Cardiac muscle cell (in vitro differentiated cells and primary cell): ENCODE results near the gene NDFIP2. TPM values are rescaled to one million over a fixed set of nuclear protein-coding genes. Genes with fewer than 3 reads are reported as not detected.

Experiments used
- DNase-seq, 2 donors: peaks; one replicate each; pipeline versions ENCODE4 v3.0.0 to v3.0.0-alpha.2; 2010 to 2017; ENCODE audit warnings: low read depth in 1 of 2, low spot score in 1 of 2
- H3K27ac ChIP-seq: fragments of 200-600 bp; sonication (generic); 2 replicates; pipeline ENCODE4 v1.5.1; 2016
- H3K27me3 ChIP-seq: fragments of 200-600 bp; sonication (generic); 2 replicates; pipeline ENCODE4 v1.6.0; 2016; ENCODE audit warnings: control low read depth
- H3K36me3 ChIP-seq: fragments of 200-600 bp; sonication (generic); 2 replicates; pipeline ENCODE4 v1.5.1; 2016; ENCODE audit warnings: control low read depth
- H3K4me1 ChIP-seq: fragments of 200-600 bp; sonication (generic); 2 replicates; pipeline ENCODE4 v1.8.1; 2017; ENCODE audit warnings: low read depth, mild to moderate bottlenecking, mixed run types
- H3K4me3 ChIP-seq: fragments of 200-600 bp; sonication (generic); 2 replicates; pipeline ENCODE4 v1.5.1; 2016; ENCODE audit warnings: mild to moderate bottlenecking
- H3K9me3 ChIP-seq: fragments of 200-600 bp; sonication (generic); 2 replicates; pipeline ENCODE4 v1.5.1; 2017; ENCODE audit warnings: low read depth, mild to moderate bottlenecking, control low read depth
- polyA plus RNA-seq: library from polyadenylated mRNA; unstranded; fragments of >200 nt; fragmentation: Nextera tagmentation; extraction: Ambion mirVana; gene quantifications from 2 replicates; pipeline ENCODE4 v1.2.1, GENCODE V29; 2016
- total RNA-seq: library from RNA; depleted of rRNA; stranded (reverse); fragments of >200 nt; gene quantifications from 2 replicates; pipeline ENCODE4 v1.2.3, GENCODE V29; 2016
- TF ChIP-seq, protein P1 (sequence below): IDR thresholded peaks from 2 replicates; pipeline ENCODE4 v1.5.1; 2012; ENCODE audit warnings: low read depth, mild to moderate bottlenecking, low read length

NDFIP2 gene
- total and polyA plus RNA-seq, 2 experiments from 2014 or later = 26.8 to 37.3 TPM

DNA sequence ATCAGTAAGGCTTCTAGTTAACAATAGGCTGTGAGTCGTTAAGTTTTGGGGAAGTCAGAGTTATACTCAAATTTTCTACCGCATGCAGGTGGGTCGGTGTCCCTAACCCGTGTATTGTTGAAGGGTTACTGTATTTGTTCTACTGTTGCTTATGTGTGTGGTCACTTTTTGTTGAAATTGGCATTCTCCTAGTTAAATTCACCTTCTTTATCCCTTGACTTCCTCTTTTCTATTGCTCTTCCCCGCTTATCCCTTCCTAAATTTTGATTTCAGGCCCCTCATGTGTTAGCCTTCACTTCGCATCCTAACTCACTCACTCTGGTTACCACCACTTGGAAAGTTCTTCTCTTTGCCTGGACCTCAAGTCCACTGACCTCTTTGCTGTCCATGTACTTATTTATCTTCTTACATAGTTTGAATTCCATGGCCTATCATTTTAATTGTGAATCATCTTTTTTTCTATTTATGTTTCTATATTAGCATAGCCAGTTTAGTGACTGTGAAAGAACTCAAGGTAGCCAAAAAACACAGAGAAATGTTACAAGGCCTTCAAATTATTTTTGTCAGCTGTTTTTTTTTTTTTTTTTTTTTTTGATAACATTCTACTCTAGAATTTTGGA is 52.9 kb downstream of the NDFIP2 start:
- H3K9me3 ChIP-seq = no peaks in the 10 kb centered on the region
- H3K4me3 ChIP-seq = no peak overlapping the region
- no peak overlapping the region for H3K27ac ChIP-seq
- H3K27me3 ChIP-seq = no peaks in the 10 kb centered on the region
- peaks cover 5% of the 10 kb centered on the region for H3K4me1 ChIP-seq
- peak in 1 of 2 donors; percentile 20 for DNase-seq
- H3K36me3 ChIP-seq = no peaks in the 10 kb centered on the region
- TF ChIP-seq, protein P1, sequence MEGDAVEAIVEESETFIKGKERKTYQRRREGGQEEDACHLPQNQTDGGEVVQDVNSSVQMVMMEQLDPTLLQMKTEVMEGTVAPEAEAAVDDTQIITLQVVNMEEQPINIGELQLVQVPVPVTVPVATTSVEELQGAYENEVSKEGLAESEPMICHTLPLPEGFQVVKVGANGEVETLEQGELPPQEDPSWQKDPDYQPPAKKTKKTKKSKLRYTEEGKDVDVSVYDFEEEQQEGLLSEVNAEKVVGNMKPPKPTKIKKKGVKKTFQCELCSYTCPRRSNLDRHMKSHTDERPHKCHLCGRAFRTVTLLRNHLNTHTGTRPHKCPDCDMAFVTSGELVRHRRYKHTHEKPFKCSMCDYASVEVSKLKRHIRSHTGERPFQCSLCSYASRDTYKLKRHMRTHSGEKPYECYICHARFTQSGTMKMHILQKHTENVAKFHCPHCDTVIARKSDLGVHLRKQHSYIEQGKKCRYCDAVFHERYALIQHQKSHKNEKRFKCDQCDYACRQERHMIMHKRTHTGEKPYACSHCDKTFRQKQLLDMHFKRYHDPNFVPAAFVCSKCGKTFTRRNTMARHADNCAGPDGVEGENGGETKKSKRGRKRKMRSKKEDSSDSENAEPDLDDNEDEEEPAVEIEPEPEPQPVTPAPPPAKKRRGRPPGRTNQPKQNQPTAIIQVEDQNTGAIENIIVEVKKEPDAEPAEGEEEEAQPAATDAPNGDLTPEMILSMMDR = no peak

DNA sequence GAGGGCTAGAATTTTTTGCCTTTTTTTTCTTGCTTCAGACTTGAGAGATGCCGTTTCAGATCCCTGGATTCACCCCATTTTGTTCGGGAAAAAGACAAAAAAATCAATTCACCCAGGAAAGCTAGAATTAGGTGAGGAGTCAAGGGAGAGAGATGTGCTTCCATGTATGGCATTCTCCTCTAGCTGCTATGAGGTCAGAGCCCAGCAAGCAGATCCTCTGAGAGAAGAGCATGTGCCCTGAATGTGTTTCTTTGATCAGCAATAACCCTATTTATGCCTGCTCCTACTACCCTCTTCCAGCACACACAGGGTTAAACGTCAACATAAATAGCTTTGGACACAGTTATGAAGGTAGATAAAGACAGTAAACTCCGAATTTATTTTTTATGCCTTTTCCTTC is 53.6 kb downstream of the NDFIP2 start:
- Histone ChIP-seq H3K27me3 (no peaks in the 10 kb centered on the region), H3K9me3 (no peaks in the 10 kb centered on the region), H3K27ac (peak overlapping the region; percentile 64), H3K36me3 (no peaks in the 10 kb centered on the region), H3K4me1 (peaks cover 5% of the 10 kb centered on the region), H3K4me3 (no peak overlapping the region)
- TF ChIP-seq, protein P1 = no peak
- DNase-seq = no peak

DNA sequence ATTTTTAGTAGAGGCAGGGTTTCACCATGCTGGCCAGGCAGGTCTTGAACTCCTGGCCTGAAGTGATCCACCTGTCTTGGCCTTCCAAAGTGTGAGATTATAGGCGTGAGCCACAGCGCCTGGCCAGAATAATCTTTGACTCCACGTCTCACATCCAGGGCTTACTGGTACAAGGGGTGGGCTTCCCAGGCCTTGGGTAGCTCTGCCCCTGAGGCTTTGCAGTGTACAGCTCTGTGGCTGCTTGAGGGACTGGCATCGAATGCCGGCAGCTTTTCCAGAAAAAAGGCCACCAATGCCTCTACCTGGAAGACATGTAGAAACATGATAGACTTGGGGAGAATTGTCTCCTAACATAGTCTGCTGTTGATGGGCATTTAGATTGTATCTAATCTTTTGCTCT is 57.8 kb downstream of the NDFIP2 start:
- TF ChIP-seq, protein P1 = no peak
- no peak overlapping the region for H3K27ac ChIP-seq

DNA sequence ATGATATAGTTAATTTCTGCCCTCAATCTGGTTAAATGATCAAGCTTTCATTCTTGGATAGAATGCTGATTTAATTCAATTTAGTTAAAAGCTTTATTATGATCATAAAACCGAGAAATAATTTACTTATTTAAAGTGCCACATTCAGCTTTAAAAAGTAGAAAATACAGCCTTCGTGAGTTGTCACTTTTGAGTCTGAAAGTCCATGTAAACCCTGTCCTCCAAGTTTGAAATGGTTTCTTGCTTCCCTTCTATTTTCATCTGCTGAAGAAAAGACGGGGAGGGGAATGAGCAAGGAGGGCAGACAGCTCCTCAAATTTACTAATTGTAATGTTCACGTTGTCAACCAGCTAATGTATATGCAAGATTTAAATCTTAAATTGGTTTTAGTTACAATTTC is 59.5 kb downstream of the NDFIP2 start:
- H3K27ac ChIP-seq = peak overlapping the region; percentile 44
- no peak overlapping the region for H3K4me3 ChIP-seq
- H3K36me3 ChIP-seq = no peaks in the 10 kb centered on the region
- TF ChIP-seq, protein P1 = no peak
- H3K4me1 ChIP-seq = no peaks in the 10 kb centered on the region
- no peaks in the 10 kb centered on the region for H3K9me3 ChIP-seq
- no peaks in the 10 kb centered on the region for H3K27me3 ChIP-seq
- no peak for DNase-seq

More for the DNA sequence above, 57.8 kb downstream of the NDFIP2 start:
- no peaks in the 10 kb centered on the region for H3K36me3 ChIP-seq
- no peaks in the 10 kb centered on the region for H3K9me3 ChIP-seq
- DNase-seq = no peak
- H3K4me3 ChIP-seq = no peak overlapping the region
- no peaks in the 10 kb centered on the region for H3K27me3 ChIP-seq
- peaks cover 5% of the 10 kb centered on the region for H3K4me1 ChIP-seq

DNA sequence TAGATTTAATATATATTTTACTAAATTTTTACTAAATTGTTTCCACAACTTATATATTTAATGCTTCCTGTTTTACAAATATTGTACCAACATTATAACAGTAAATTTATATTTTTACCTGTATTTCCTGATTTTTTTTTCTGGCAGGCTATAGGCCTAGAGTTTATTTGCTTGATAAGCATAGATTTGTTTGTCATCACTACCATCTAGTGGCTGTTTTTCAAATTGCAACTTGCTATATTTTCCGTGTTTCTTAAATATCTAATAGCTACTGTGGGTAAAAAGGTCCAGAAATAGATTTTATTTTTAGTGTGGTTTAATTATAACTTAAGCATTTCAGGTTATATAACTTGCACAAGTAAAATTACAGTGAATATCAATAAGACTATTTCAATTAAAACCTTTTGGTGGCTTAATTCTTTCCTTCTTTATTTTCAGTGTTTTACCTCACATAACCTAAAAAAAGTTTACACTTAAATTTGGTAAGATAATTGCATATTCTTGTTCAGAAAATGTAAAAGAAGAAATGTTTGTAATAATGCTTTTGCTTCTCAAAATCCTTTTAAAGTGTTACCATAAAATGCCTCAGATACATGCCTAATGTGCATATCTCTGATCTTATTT is 60.6 kb downstream of the NDFIP2 start:
- TF ChIP-seq, protein P1 = peak; percentile 65
- Histone ChIP-seq H3K27me3 (no peaks in the 10 kb centered on the region), H3K27ac (no peak overlapping the region), H3K4me3 (no peak overlapping the region), H3K36me3 (no peaks in the 10 kb centered on the region), H3K9me3 (no peaks in the 10 kb centered on the region), H3K4me1 (no peaks in the 10 kb centered on the region)
- DNase-seq = peak; percentile 51 to 78
